GM19372 (cell line): Measurements from ENCODE around the gene RNASE11.

Experiments
- ATAC-seq: cut with Tn5 transposase; IDR thresholded peaks from one replicate; pipeline ENCODE4 v1.9.1; 2021; ENCODE audit warnings: mild to moderate bottlenecking, low read depth, moderate library complexity; ENCODE audit not compliant: unreplicated experiment

RNASE11 gene

GRCh38 chr14:20546877-20547276 lies 40.9 kb downstream of the RNASE11 start:
- no peak for ATAC-seq

- no peak for ATAC-seq
Measured at GRCh38 chr14:20539906-20540305, 47.9 kb downstream of the RNASE11 start.
